Measurements from ENCODE around the gene ATP8A1.

The ATP8A1 gene

DNA sequence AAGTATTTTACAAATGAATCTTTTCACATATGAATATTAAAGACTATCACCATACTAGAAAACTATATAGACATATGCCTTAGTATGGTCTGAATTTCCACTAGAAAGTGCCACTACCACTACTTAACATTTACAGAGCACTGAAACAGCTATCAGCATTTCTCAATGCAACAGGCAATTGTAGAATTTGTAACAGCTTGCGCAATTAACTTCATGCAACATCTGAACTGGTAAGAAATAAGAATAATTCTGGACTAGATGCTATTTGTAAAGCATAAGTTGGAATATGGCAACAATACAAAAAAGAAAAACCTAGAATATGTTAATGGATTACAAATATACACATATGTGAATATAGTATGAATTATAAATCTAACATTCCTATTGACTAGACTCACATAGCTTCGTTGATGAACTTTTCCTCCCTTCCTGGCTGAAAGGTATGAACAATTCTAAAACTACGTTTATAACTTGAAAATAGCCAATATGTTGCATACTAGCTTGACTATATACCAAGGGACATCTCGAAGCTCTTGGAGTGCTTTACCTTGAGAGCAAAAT, 82.0 kb downstream of the ATP8A1 start:
- DNase-seq (ENCODE audit: low read depth in 2 of 3, low spot score in 1 of 3), result no peak

GRCh38 chr4:42573249-42573648, 83.7 kb downstream of the ATP8A1 start:
- no peak for DNase-seq (ENCODE audit: low read depth in 2 of 3, low spot score in 1 of 3)

- DNase-seq (ENCODE audit: low read depth in 2 of 3, low spot score in 1 of 3), result no peak
Observed at GRCh38 chr4:42570221-42570620, 86.7 kb downstream of the ATP8A1 start.

DNA sequence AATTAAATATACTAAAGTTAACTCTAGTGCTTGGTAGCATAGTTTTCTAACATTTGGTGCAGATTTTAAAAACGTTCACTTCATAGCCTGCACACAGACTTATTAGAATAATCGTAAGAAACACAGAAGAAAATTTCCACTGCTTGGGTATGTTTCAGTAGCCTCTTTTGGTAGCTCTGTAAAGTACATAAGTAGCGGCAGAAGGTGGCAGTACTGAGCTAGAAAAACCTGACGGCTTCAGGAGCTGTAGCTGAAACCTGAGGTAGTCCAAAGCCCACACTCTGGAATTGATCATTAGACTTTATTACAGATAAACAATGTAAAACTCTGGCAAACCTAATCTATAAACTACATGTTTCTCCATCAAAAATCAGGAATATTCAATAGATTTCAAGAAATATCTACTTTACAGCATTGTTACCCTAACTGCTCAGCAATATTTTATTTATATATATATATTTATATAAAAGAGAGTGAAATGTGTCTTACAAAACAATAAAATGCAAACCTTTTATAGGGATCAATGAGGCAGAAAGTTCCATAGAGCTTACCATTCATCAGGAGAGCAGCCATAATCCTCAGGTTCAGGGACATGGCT, 88.2 kb downstream of the ATP8A1 start:
- peak; percentile 15 to 63 (median 50) for DNase-seq (ENCODE audit: low read depth in 2 of 3, low spot score in 1 of 3)

DNA sequence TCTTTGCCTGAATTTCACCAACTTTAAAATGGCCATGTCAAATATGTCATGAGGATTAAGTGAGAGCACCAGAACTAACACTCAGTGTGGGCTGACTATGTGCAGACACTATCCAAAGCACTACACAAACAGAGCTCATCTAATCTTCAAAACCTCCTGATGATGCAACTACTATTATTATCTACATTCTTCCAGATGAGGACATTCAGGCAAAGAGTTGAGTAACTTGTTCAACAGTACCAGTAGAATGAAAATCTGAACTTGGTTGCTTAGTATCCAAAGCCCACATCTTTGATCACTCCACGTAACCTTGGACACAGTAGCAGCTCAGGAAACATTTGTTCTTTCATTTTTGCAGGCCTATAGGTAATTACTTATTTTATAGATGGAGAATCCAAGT, 90.1 kb downstream of the ATP8A1 start:
- no peak for DNase-seq (ENCODE audit: low read depth in 2 of 3, low spot score in 1 of 3)

DNA sequence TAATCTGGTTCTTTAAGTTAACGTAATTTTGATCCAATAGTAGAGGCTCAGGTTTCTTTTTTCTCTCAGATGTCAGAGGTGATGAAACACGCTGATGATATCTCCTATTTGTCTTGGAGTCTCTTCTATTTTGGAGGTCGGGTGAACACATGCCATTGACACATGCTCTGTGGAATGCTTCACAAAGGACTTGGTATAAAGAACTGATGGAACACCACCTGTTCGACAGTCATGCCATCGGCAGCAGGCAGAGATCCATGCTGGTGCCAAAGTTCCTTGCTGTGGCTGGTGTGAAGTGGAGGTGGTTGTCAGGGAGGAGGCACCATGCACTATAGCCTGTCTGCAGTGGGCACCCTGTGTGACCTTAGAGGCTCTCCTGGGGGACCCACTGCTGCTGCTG, 94.9 kb downstream of the ATP8A1 start:
- DNase-seq (ENCODE audit: low read depth in 2 of 3, low spot score in 1 of 3), result no peak

DNA sequence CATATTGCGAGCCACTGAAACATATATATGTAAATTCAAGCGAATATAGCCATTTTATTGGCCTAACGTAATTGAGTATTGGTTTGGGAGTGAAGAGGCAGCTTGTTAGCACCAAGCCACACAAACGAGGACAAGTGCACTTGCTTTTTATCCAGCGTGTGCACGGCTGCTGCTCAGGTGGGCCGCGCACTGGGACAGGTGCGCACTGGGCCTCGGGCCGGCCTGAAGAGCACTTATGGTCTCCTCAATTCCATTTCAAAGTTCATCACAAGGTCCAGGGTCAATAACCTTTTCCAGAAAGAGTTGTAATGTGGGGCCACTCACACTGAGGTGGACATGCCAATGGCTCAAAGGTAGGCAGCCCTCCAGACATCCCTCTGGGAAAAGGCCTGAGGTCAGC, 95.9 kb downstream of the ATP8A1 start:
- no peak for DNase-seq (ENCODE audit: low read depth in 2 of 3, low spot score in 1 of 3)

DNA sequence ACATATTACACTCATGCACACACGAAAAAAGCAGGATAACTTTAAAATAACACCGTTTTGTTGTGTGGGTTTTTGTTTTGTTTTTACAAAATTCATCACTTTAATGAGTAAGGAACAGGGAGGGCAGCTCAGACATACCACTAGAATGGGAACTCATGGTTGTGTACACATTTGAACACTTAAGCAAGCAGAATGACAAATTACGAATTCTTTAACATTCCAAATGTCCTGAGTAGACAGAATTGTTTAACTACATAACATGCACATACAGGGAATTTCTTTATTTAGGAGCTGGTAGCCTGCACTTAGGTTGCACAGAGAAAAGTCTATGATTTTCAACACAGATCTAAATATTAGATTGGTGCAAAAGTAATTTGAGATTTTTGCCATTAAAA, 96.4 kb downstream of the ATP8A1 start:
- no peak for DNase-seq (ENCODE audit: low read depth in 2 of 3, low spot score in 1 of 3)

- DNase-seq (ENCODE audit: low read depth in 2 of 3, low spot score in 1 of 3), result no peak
Observed at GRCh38 chr4:42558156-42558555, 98.7 kb downstream of the ATP8A1 start.

DNA sequence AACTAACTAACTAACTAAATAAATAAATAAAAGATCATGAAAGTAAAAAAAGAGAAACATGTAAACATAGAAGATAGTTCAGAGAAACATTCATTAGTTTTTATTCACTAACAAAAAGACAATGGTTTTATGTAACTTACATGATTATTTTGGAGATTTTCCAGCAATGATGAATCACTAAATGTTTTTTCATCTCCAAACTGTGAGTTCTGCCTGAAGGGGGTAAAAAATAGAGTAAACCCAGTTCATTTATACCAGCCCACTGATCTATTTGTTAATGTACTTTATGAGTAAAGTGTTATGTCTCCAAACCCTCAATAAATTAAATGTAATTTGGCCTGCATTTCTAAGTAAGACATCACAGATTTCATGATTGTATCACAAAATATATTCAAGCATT, 101.1 kb downstream of the ATP8A1 start:
- no peak for DNase-seq (ENCODE audit: low read depth in 2 of 3, low spot score in 1 of 3)

- DNase-seq (ENCODE audit: low read depth in 2 of 3, low spot score in 1 of 3), result no peak
Observed at GRCh38 chr4:42554072-42554471, 102.8 kb downstream of the ATP8A1 start.

DNA sequence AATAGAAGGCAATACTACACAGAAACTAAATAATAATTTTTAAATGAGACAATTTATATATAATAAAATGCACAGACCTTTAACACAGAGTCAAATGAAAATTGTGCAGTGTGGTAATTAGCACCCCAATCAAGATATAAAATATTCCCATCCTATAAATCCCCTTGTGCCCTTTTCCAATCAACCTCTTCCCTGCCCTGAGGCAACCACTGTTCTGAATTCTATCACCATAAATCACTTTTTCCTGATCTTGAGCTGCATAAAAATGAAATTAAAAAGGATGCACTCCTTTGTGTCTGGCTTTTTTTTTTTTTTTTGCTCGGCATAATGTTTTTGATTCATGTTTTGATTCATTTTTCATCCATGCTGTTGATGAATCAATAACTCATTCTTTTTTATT, 107.0 kb downstream of the ATP8A1 start:
- no peak for DNase-seq (ENCODE audit: low read depth in 2 of 3, low spot score in 1 of 3)

- DNase-seq (ENCODE audit: low read depth in 2 of 3, low spot score in 1 of 3), result no peak
Observed at GRCh38 chr4:42547805-42548204, 109.1 kb downstream of the ATP8A1 start.

DNA sequence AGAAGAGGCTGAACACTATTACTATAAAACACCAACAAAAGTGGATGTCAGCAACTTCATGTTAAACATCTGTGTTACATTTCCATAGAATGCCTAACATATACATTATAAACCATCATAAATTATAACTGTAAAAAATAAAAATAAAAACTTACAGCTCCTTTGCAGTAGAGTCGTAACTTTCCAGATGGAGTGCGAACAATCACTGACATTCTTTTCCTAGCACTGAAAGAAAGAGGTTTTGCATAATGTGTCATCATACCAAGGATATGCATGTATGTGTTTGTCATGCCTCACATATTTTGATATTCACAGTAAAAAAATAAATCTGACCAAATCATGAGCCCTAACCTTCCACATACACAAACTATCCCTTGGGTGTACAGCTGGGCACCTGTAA, 113.1 kb downstream of the ATP8A1 start:
- no peak for DNase-seq (ENCODE audit: low read depth in 2 of 3, low spot score in 1 of 3)

DNA sequence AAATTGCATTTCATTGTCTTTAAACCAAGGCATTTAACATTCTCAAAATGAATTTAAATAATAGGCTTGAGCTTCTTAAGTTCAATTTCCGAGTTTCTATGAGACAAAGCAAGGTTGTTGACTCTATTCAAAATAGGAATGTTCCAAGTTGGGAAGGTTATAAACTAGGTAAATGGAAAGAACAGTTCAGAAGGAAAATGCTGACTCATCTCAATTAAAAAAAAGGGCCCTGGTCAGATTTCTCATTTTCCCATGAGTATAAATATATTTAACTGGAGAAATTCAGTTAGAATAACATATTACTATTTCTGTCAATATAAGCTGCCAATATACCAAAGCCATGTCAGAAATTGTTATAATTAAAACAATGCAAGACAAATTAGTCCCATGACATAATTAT, 113.8 kb downstream of the ATP8A1 start:
- DNase-seq (ENCODE audit: low read depth in 2 of 3, low spot score in 1 of 3), result no peak

DNA sequence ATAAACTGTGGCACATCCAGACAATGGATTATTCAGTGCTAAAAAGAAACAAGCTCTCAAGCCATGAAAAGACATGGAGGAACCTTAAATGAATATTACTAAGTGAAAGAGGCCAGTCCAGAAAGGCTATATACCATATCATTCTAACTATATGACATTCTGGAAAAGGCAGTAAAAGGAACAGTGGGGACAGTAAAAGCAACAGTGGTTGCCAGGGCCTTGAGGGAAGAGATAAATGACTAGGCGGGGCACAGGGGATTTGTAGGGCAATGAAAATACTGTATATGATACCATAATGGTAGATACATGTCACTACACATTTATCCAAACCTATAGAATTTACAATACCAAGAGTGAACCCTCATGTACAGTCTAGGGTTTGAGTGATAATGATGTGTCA, 115.3 kb downstream of the ATP8A1 start:
- no peak for DNase-seq (ENCODE audit: low read depth in 2 of 3, low spot score in 1 of 3)

DNA sequence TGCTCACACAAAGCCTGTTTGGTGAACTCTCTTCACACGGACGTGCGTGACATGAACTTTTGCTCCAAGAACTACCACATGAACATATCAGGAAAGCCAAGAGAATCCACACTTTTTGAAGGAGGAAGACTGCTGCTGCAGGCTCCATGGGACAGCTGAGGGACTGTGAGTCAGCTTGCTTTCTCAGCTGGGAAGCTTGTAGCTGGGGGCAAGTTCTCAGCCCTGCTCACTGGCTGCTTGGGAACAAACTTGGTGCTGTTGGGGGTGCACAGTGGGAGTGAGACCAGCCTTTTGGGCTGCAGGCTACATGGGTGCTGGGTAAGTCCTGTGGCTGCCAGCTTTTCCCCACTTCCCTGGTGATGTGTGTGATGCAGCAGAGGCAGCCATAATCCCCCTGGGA, 123.9 kb downstream of the ATP8A1 start:
- no peak for DNase-seq (ENCODE audit: low read depth in 2 of 3, low spot score in 1 of 3)

DNA sequence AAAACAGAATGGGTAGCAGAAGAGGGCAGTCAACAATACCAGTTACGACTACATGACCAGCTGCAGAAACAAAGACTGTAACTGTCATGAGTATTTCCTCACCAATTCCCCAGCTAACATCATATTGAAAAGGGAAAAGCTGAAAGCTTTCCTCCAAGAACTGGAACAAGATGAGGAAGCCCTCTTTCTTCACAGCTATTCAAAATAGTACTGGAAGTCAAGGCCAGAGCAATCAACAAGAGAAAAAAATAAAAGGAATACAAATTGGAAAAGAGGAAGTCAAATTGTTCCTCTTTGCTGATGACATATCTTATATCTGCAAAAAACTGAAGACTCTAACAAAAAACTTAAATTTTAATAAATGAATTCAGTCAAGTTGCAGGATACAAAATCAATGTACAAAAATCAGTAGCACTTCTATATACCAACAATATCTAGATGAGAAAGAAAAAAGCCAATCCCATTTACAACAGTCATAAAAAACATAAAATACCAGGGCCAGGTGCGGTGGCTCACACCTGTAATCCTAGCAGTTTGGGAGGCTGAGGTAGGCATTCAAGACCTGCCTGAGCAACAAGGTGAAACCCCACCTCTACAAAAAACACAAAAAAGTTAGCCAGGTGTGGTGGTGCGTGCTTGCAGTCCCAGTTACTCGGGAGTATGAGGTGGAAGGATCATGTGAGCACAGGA, 125.4 kb downstream of the ATP8A1 start:
- no peak for DNase-seq (ENCODE audit: low read depth in 2 of 3, low spot score in 1 of 3)

DNA sequence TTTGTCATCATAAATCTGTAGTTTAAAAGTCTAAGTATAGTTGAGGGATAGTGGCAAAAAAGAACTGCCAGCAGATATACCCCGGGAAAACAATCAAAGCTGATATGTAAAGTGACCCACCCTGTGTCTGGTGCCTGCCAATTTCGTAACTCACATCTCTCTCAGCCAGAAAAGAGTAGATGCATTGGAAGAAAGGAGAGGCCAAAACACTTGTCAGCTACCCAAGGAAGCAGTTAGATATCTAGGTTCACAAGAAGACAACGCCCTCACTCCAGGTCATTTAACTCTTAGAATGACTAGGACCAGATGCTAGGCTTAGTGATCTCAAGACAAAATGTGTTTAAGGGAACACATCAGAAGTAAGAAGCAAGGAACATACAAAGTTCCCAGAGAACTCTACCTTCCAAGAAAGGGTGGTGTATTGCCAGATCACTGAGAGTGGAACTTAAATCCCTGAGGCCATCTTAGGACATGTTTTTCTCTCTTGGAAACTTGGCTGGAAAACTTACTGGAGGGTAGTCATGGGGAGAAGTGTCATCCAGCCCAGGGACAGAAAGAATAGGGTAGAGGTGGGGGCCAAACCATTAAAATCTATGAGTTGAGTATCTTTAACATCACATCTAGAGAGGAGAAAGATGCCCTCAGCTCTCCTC, 133.7 kb downstream of the ATP8A1 start:
- no peak for DNase-seq (ENCODE audit: low read depth in 2 of 3, low spot score in 1 of 3)

DNA sequence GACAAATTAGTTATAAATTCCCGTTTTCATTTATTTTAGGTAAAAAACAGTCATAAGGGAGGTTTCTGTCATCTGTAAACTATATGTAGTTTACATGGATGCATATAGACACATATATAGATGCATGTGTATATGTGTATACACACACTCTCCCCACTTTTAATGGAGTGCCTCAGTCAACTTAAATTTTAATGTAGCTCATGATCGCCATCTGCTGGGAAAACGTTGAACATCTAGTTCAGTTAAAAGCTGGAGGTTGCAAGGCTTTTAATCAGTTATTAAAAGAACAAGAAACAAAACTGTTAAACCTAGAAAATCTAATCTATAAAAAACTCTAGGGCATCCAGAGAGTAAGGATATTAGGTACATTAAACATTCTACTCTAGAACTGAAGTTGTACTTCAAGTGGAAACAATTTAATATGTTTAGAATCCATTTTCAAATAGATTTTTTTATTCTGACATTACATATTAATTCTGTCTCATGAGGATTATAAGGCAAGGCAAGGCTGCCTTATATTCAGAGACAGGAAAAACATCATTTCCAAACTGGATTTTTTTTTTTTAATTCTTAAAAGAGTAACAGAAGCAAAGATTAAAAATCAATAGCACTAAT, 137.0 kb downstream of the ATP8A1 start:
- DNase-seq (ENCODE audit: low read depth in 2 of 3, low spot score in 1 of 3), result peak in 2 of 3 donors; percentile 20 to 70

DNA sequence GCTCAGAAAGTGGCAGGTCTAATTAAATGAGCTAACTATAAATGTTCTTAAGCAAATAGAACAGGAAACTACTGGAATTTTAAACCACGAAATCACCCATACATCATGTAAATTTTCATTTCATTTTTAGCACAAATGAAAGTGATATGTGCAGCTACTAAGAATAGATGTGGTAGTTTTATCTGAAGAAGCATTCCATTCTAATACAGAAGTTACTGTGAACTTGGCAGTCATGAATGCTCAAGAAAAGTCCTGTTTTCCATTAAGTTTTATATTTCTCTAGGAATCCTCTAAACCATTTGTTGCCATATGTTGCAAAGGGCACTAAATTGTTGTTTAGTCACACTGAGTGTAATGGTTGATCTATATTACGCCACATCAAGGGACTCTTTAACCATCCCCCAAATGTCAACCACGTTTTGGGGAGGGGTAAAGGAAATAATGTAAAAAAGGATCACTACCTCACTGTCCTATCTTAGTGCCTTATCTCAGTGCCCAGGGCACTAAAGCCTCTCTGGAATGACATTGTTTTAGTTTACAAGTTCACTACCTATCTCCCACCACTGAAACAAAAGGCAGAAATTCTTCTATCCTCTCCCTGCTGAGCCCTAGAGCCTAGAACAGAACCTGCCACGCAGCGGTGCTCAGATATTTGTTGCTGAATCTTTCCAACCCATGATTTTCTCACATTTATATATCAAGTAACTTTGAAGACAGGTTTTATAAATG, 141.6 kb downstream of the ATP8A1 start:
- DNase-seq (ENCODE audit: low read depth in 2 of 3, low spot score in 1 of 3), result no peak

All from stimulated activated CD4-positive, alpha-beta T cell treated with anti-CD3 and anti-CD28 coated beads, Interleukin-12 subunit alpha, Interleukin-12 subunit beta, amount 100 ng/mL, for 48 hours (primary cell).